Measurements from ENCODE around the gene NKAIN4.

NKAIN4 gene

GRCh38 chr20:63254232-63254605 lies at the start of gene NKAIN4:
Gene NKAIN4 (minus strand): TSS chr20:63254463. CDS start chr20:63254450, 13 bp downstream.
- peaks cover 41% of the 10 kb centered on the region for H3K27me3 ChIP-seq (ENCODE audit: insufficient read depth, insufficient read length)
- H3K4me1 ChIP-seq (ENCODE audit: insufficient read depth, insufficient read length), result peaks cover 46% of the 10 kb centered on the region
- H3K9ac ChIP-seq (ENCODE audit: insufficient read length, low read depth), result peak within 1 kb of the TSS; percentile 84
- TF ChIP-seq SUZ12 (IDR thresholded peaks at IDR 0.05; ENCODE audit: extremely low read depth, insufficient read depth, insufficient read length) (no peak), YY1 (IDR thresholded peaks at IDR 0.05; ENCODE audit: insufficient read depth, insufficient read length) (no peak), ZNF274 (IDR thresholded peaks at IDR 0.05; ENCODE audit: low read depth, low read length) (no peak)
- H3K36me3 ChIP-seq (ENCODE audit: insufficient read depth, insufficient read length, low read length), result peaks cover 3% of the 10 kb centered on the region
- H3K9me3 ChIP-seq (ENCODE audit: insufficient read depth, low read length), result no peaks in the 10 kb centered on the region; the same call in 1 of the 2 replicates
- H3K4me3 ChIP-seq (ENCODE audit: insufficient read length, low read depth), result peak within 1 kb of the TSS; percentile 64
- no peak for DNase-seq (ENCODE audit: low read depth, low spot score)

GRCh38 chr20:63303095-63303666 lies 48.9 kb upstream of the NKAIN4 start:
- TF ChIP-seq YY1 (IDR thresholded peaks at IDR 0.05; ENCODE audit: insufficient read depth, insufficient read length) (no peak), ZNF274 (IDR thresholded peaks at IDR 0.05; ENCODE audit: low read depth, low read length) (no peak), SUZ12 (IDR thresholded peaks at IDR 0.05; ENCODE audit: extremely low read depth, insufficient read depth, insufficient read length) (no peak)
- H3K4me3 ChIP-seq (ENCODE audit: insufficient read length, low read depth), result no peak overlapping the region
- no peaks in the 10 kb centered on the region for H3K27me3 ChIP-seq (ENCODE audit: insufficient read depth, insufficient read length)

GRCh38 chr20:63301671-63302070 lies 47.4 kb upstream of the NKAIN4 start:
- no peaks in the 10 kb centered on the region for H3K27me3 ChIP-seq (ENCODE audit: insufficient read depth, insufficient read length)
- no peaks in the 10 kb centered on the region for H3K9me3 ChIP-seq (ENCODE audit: insufficient read depth, low read length)
- TF ChIP-seq SUZ12 (IDR thresholded peaks at IDR 0.05; ENCODE audit: extremely low read depth, insufficient read depth, insufficient read length) (no peak), YY1 (IDR thresholded peaks at IDR 0.05; ENCODE audit: insufficient read depth, insufficient read length) (no peak), ZNF274 (IDR thresholded peaks at IDR 0.05; ENCODE audit: low read depth, low read length) (no peak)
- H3K9ac ChIP-seq (ENCODE audit: insufficient read length, low read depth), result no peak overlapping the region
- H3K4me3 ChIP-seq (ENCODE audit: insufficient read length, low read depth), result no peak overlapping the region
- no peak for DNase-seq (ENCODE audit: low read depth, low spot score)
- peaks cover 3% of the 10 kb centered on the region for H3K36me3 ChIP-seq (ENCODE audit: insufficient read depth, insufficient read length, low read length)
- peaks cover 8% of the 10 kb centered on the region for H3K4me1 ChIP-seq (ENCODE audit: insufficient read depth, insufficient read length)

More at GRCh38 chr20:63303095-63303666, 48.9 kb upstream of the NKAIN4 start:
- peaks cover 3% of the 10 kb centered on the region for H3K36me3 ChIP-seq (ENCODE audit: insufficient read depth, insufficient read length, low read length)
- no peak overlapping the region for H3K9ac ChIP-seq (ENCODE audit: insufficient read length, low read depth)
- H3K9me3 ChIP-seq (ENCODE audit: insufficient read depth, low read length), result no peaks in the 10 kb centered on the region
- H3K4me1 ChIP-seq (ENCODE audit: insufficient read depth, insufficient read length), result peaks cover 2% of the 10 kb centered on the region
- no peak for DNase-seq (ENCODE audit: low read depth, low spot score)

GRCh38 chr20:63298731-63299312 lies 44.6 kb upstream of the NKAIN4 start:
- Histone ChIP-seq H3K4me3 (ENCODE audit: insufficient read length, low read depth) (no peak overlapping the region), H3K27me3 (ENCODE audit: insufficient read depth, insufficient read length) (no peaks in the 10 kb centered on the region), H3K9ac (ENCODE audit: insufficient read length, low read depth) (no peak overlapping the region), H3K4me1 (ENCODE audit: insufficient read depth, insufficient read length) (peaks cover 25% of the 10 kb centered on the region), H3K9me3 (ENCODE audit: insufficient read depth, low read length) (no peaks in the 10 kb centered on the region), H3K36me3 (ENCODE audit: insufficient read depth, insufficient read length, low read length) (no peaks in the 10 kb centered on the region)
- TF ChIP-seq ZNF274 (IDR thresholded peaks at IDR 0.05; ENCODE audit: low read depth, low read length) (no peak), SUZ12 (IDR thresholded peaks at IDR 0.05; ENCODE audit: extremely low read depth, insufficient read depth, insufficient read length) (no peak), YY1 (IDR thresholded peaks at IDR 0.05; ENCODE audit: insufficient read depth, insufficient read length) (no peak)
- DNase-seq (ENCODE audit: low read depth, low spot score), result no peak

GRCh38 chr20:63297796-63298572 lies 43.7 kb upstream of the NKAIN4 start:
- Histone ChIP-seq H3K9ac (ENCODE audit: insufficient read length, low read depth) (no peak overlapping the region), H3K36me3 (ENCODE audit: insufficient read depth, insufficient read length, low read length) (no peaks in the 10 kb centered on the region), H3K4me3 (ENCODE audit: insufficient read length, low read depth) (no peak overlapping the region), H3K27me3 (ENCODE audit: insufficient read depth, insufficient read length) (no peaks in the 10 kb centered on the region), H3K4me1 (ENCODE audit: insufficient read depth, insufficient read length) (peaks cover 30% of the 10 kb centered on the region), H3K9me3 (ENCODE audit: insufficient read depth, low read length) (no peaks in the 10 kb centered on the region)
- TF ChIP-seq YY1 (IDR thresholded peaks at IDR 0.05; ENCODE audit: insufficient read depth, insufficient read length), result no peak
- no peak for TF ChIP-seq SUZ12 (IDR thresholded peaks at IDR 0.05; ENCODE audit: extremely low read depth, insufficient read depth, insufficient read length)
- no peak for TF ChIP-seq ZNF274 (IDR thresholded peaks at IDR 0.05; ENCODE audit: low read depth, low read length)
- DNase-seq (ENCODE audit: low read depth, low spot score), result no peak

- H3K36me3 ChIP-seq (ENCODE audit: insufficient read depth, insufficient read length, low read length), result peaks cover under 1% of the 10 kb centered on the region
- no peak for DNase-seq (ENCODE audit: low read depth, low spot score)
- H3K4me1 ChIP-seq (ENCODE audit: insufficient read depth, insufficient read length), result peaks cover 30% of the 10 kb centered on the region
- no peaks in the 10 kb centered on the region for H3K9me3 ChIP-seq (ENCODE audit: insufficient read depth, low read length)
- no peaks in the 10 kb centered on the region for H3K27me3 ChIP-seq (ENCODE audit: insufficient read depth, insufficient read length)
- TF ChIP-seq SUZ12 (IDR thresholded peaks at IDR 0.05; ENCODE audit: extremely low read depth, insufficient read depth, insufficient read length) (no peak), YY1 (IDR thresholded peaks at IDR 0.05; ENCODE audit: insufficient read depth, insufficient read length) (no peak), ZNF274 (IDR thresholded peaks at IDR 0.05; ENCODE audit: low read depth, low read length) (no peak)
- no peak overlapping the region for H3K9ac ChIP-seq (ENCODE audit: insufficient read length, low read depth)
- no peak overlapping the region for H3K4me3 ChIP-seq (ENCODE audit: insufficient read length, low read depth)
Measured at GRCh38 chr20:63297371-63297781, 43.1 kb upstream of the NKAIN4 start.

Measured in NT2/D1 (cell line).